K562 (cell line): ENCODE results near the gene HOXA5. TPM values are rescaled to one million over a fixed set of nuclear protein-coding genes. Genes with fewer than 3 reads are reported as not detected.

Experiments
- ATAC-seq: fragments of 200-7000 bp; cut with Tn5 transposase; 3 replicates; pipeline ENCODE4 v1.9.1; 2020; ENCODE audit warnings: moderate library complexity
- BruUV-seq: library from RNA; stranded (reverse); fragments of 400-500 nt; replicated peaks from 2 replicates; lab custom pipeline; 2021; lab: Mats Ljungman, UMichigan
- CTCF ChIA-PET: fragments of 300-600 bp; formaldehyde crosslinking; extraction: SDS; loops from one replicate; lab custom pipeline; 2021; ENCODE audit warnings: low intra/inter-chr PET ratio; lab: Yijun Ruan, JAX
- POLR2A ChIA-PET: fragments of 300-600, 350-650 bp; sonication (Branson Sonifier 250); formaldehyde crosslinking; extraction: SDS; loops from one replicate; lab custom pipeline; 2021; ENCODE audit warnings: antibody characterized with exemption, inconsistent platforms; lab: Yijun Ruan, JAX
- DNase-seq, 4 experiments: peaks; one replicate each; pipeline versions ENCODE4 v3.0.0 to v3.0.0-alpha.2; 2011 to 2018; ENCODE audit warnings: low spot score in 3 of 4, mixed read lengths in 3 of 4; ENCODE audit errors: extremely low read depth in 1 of 4
- FAIRE-seq: peaks from 2 replicates; lab custom pipeline; 2011; peaks lifted over from hg19 to GRCh38; lab: Jason Lieb, UNC
- H2AFZ ChIP-seq: 2 replicates; pipeline ENCODE4 v1.6.0; 2011; ENCODE audit warnings: low read depth, low read length, control low read depth, inconsistent platforms
- H3K27ac ChIP-seq: fragments of 200-600 bp; 3 replicates; pipeline ENCODE4 v1.8.0; 2011; ENCODE audit warnings: low read depth, mild to moderate bottlenecking, control low read depth, inconsistent platforms, low read length, moderate library complexity, mixed read lengths; ENCODE audit errors: extremely low read depth
- H3K27me3 ChIP-seq, 2 experiments: fragments of 300-600 bp in 1 of 2; 2 replicates in 1 of 2; 3 replicates in 1 of 2; pipeline versions ENCODE4 v1.6.0 to v1.8.0; 2011; ENCODE audit warnings: inconsistent platforms in 2 of 2, low read length in 2 of 2, mild to moderate bottlenecking in 1 of 2, mixed read lengths in 1 of 2, moderate library complexity in 1 of 2; ENCODE audit not compliant: control insufficient read depth in 2 of 2, insufficient read depth in 2 of 2
- H3K36me3 ChIP-seq: fragments of 300-600 bp; 3 replicates; pipeline ENCODE4 v1.8.0; 2011; ENCODE audit warnings: mild to moderate bottlenecking, low read length, inconsistent platforms; ENCODE audit not compliant: control insufficient read depth, insufficient read depth
- H3K4me1 ChIP-seq, 2 experiments: fragments of 200-600 bp in 1 of 2; replicated peaks in 1 of 2; 2 replicates in 1 of 2; 3 replicates in 1 of 2; pipeline versions ENCODE4 v1.5.1 to v1.8.0; 2011; ENCODE audit warnings: inconsistent platforms in 2 of 2, low read length in 2 of 2, mild to moderate bottlenecking in 1 of 2, mixed read lengths in 1 of 2, moderate library complexity in 1 of 2; ENCODE audit not compliant: control insufficient read depth in 2 of 2, insufficient read depth in 2 of 2
- H3K4me2 ChIP-seq: 2 replicates; pipeline ENCODE4 v1.6.1; 2011; ENCODE audit warnings: low read length, control low read depth, inconsistent platforms, mixed read lengths; ENCODE audit not compliant: insufficient read depth
- H3K4me3 ChIP-seq: fragments of 200-600 bp; sonication (generic), shearing (Covaris generic); 2 replicates; pipeline ENCODE4 v1.5.1; 2016; ENCODE audit warnings: control low read depth, inconsistent platforms
- H3K79me2 ChIP-seq: fragments of 200-600 bp; 3 replicates; pipeline ENCODE4 v1.8.0; 2011; ENCODE audit warnings: low read length, inconsistent platforms; ENCODE audit not compliant: control insufficient read depth, insufficient read depth
- H3K9ac ChIP-seq, 2 experiments: 2 replicates each; pipeline versions ENCODE4 v1.6.0 to v1.6.1; 2011; ENCODE audit warnings: low read depth in 2 of 2, low read length in 2 of 2, control low read depth in 1 of 2, inconsistent platforms in 1 of 2, mild to moderate bottlenecking in 1 of 2, mixed read lengths in 1 of 2; ENCODE audit not compliant: insufficient read depth in 1 of 2
- H3K9me1 ChIP-seq: one replicate; pipeline ENCODE4 v1.6.0; 2011; ENCODE audit warnings: inconsistent platforms, mild to moderate bottlenecking, low read length, moderate library complexity; ENCODE audit not compliant: control insufficient read depth, insufficient read depth
- H3K9me3 ChIP-seq: replicated peaks from 2 replicates; pipeline ENCODE4 v1.5.1; 2011; ENCODE audit warnings: low read depth, low read length, inconsistent platforms; ENCODE audit not compliant: control insufficient read depth, insufficient read depth
- H4K20me1 ChIP-seq: replicated peaks from 2 replicates; pipeline ENCODE4 v1.6.1; 2011; ENCODE audit warnings: low read length, inconsistent platforms, mixed read lengths; ENCODE audit not compliant: control insufficient read depth, insufficient read depth
- FOXO4 ChIP-seq: fragments of 450-650 bp; formaldehyde crosslinking; IDR thresholded peaks from 2 replicates; pipeline ENCODE4 v1.4.0; 2020; ENCODE audit warnings: mild to moderate bottlenecking, moderate library complexity
- HDAC2 ChIP-seq: fragments of 450-650 bp; IDR thresholded peaks from 2 replicates; pipeline ENCODE4 v1.6.1; 2016; ENCODE audit warnings: mild to moderate bottlenecking
- RBBP5 ChIP-seq: fragments of 200-600 bp; sonication (generic); IDR thresholded peaks from 2 replicates; pipeline ENCODE4 v1.6.1; 2012; ENCODE audit warnings: borderline replicate concordance, mild to moderate bottlenecking, low read length, control low read depth, inconsistent platforms; ENCODE audit not compliant: insufficient read depth, poor library complexity, severe bottlenecking
- SIN3A ChIP-seq, 2 experiments: fragments of 150-350 bp in 1 of 2; IDR thresholded peaks; 2 replicates each; pipeline ENCODE4 v1.6.1; 2011 to 2016; ENCODE audit warnings: borderline replicate concordance in 2 of 2, low read depth in 2 of 2, low read length in 2 of 2, mild to moderate bottlenecking in 2 of 2, moderate library complexity in 2 of 2; ENCODE audit not compliant: control insufficient read depth in 1 of 2
- WGBS: fragments of 100-300 bp; shearing (Covaris generic); methylation state at CpG from one replicate; pipeline ENCODE4 v1.1.6; 2016; ENCODE audit warnings: low coverage, mixed read lengths; ENCODE audit not compliant: insufficient coverage; ENCODE audit errors: missing lambda C conversion rate; 5-methylcytosine and 5-hydroxymethylcytosine counted together
- in situ Hi-C: fragments of 300-500 bp; cut with MboI; formaldehyde crosslinking; loops from 4 replicates; pipeline ENCODE4 v1.15.0; 2018; ENCODE audit warnings: inconsistent platforms, mixed read lengths
- intact Hi-C: fragments of 100-400 bp; cut with micrococcal nuclease; formaldehyde crosslinking; loops from 2 replicates; pipeline ENCODE4 v1.14.2; 2022
- polyA plus RNA-seq, 8 experiments: library from polyadenylated mRNA; depleted of rRNA in 4 of 8; stranded (reverse) in 5 of 8; unstranded in 3 of 8; fragments of >200 nt; fragmentation: Nextera tagmentation in 2 of 8; fragmentation: Illumina TruSeq in 1 of 8; extraction: Ambion mirVana in 2 of 8; extraction: Trizol in 1 of 8; gene quantifications; 2 replicates each; pipeline versions ENCODE4 v1.2.1 to v1.2.3, GENCODE V29; 2011 to 2014; ENCODE audit warnings: inconsistent platforms in 1 of 8, missing spikeins in 1 of 8
- total RNA-seq, 7 experiments: library from RNA; depleted of rRNA in 6 of 7; stranded (reverse); fragments of >200 nt in 6 of 7; fragmentation: Illumina TruSeq in 2 of 7; extraction: Trizol in 2 of 7; gene quantifications; 2 replicates each; pipeline versions ENCODE4 v1.2.1 to v1.2.3, GENCODE V29; 2011 to 2021; ENCODE audit warnings: low replicate concordance in 1 of 7

The HOXA5 gene
- total and polyA plus RNA-seq, 9 of the 15 experiments (the other 6 are each of a cell fraction or from before 2014, with no cell fraction given) = 0.13 TPM; not detected in 8

- Histone ChIP-seq H3K4me2 (no peak overlapping the region), H4K20me1 (no peaks in the 10 kb centered on the region), H3K4me1 (peaks cover 0 to 31% of the 10 kb centered on the region in 2 experiments; a peak in 2 of 5 replicates), H3K36me3 (no peaks in the 10 kb centered on the region), H3K9me3 (no peaks in the 10 kb centered on the region), H3K4me3 (no peak overlapping the region), H2AFZ (no peak overlapping the region), H3K79me2 (no peaks in the 10 kb centered on the region), H3K9ac (no peak overlapping the region), H3K27ac (no peak overlapping the region), H3K9me1 (no peaks in the 10 kb centered on the region), H3K27me3 (peaks cover 55 to 82% of the 10 kb centered on the region in 2 experiments)
- CTCF ChIA-PET = no interaction called here
- no peak for DNase-seq
- intact Hi-C loops (no loop called here), in situ Hi-C loops (no loop called here)
- POLR2A ChIA-PET = interaction anchor here (0.6 to 2.4 kb wide), 2 partner anchors 8 to 13 kb away, joined by 3 to 6 read pairs; no protein-coding TSS in a partner anchor
- 6% methylated on average over 44 of the region's 46 CpGs for WGBS
- BruUV-seq = no TSS peak
- no peak for ATAC-seq
- no peak for FAIRE-seq
- TF ChIP-seq RBBP5 (no peak), FOXO4 (CRISPR knock-in tag) (no peak), SIN3A (IDR thresholded peaks at IDR 0.05; ENCODE audit: borderline replicate concordance in 2 of 2, control insufficient read depth in 1 of 2, low read depth in 2 of 2, low read length in 2 of 2) (no peak), HDAC2 (no peak)
Observed at GRCh38 chr7:27187475-27188385, 44.2 kb upstream of the HOXA5 start.
